HepG2 (cell line): Measurements from ENCODE around the gene TBCD. TPM values are rescaled to one million over a fixed set of nuclear protein-coding genes. Genes with fewer than 3 reads are reported as not detected.

Experiments
- ARID2 ChIP-seq: sonication (generic); formaldehyde crosslinking; IDR thresholded peaks from 2 replicates; pipeline ENCODE4 v1.8.1; 2022; ENCODE audit warnings: mild to moderate bottlenecking, missing genetic modification reagents, borderline replicate concordance
- ATF1 ChIP-seq: IDR thresholded peaks from 2 replicates; pipeline ENCODE4 v1.6.1; 2016; ENCODE audit warnings: mild to moderate bottlenecking, control low read depth
- CREM ChIP-seq, 2 experiments: sonication (generic) in 1 of 2; formaldehyde crosslinking in 1 of 2; IDR thresholded peaks; 2 replicates each; pipeline versions ENCODE4 v1.4.0 to v1.6.1; 2016 to 2020; ENCODE audit warnings: antibody characterized with exemption in 1 of 2, mild to moderate bottlenecking in 1 of 2, missing genetic modification reagents in 1 of 2
- HOXA5 ChIP-seq: sonication (generic); formaldehyde crosslinking; IDR thresholded peaks from 2 replicates; pipeline ENCODE4 v1.4.0; 2020; ENCODE audit warnings: missing genetic modification reagents
- KLF16 ChIP-seq, 2 experiments: sonication (generic) in 1 of 2; formaldehyde crosslinking in 1 of 2; IDR thresholded peaks; 2 replicates each; pipeline versions ENCODE4 v1.6.1 to v1.8.0; 2016 to 2023; ENCODE audit warnings: missing genetic modification reagents in 2 of 2, missing compliant biosample characterization in 1 of 2
- MYC ChIP-seq: sonication (generic); formaldehyde crosslinking; IDR thresholded peaks from 2 replicates; pipeline ENCODE4 v1.9.0; 2021; ENCODE audit warnings: missing genetic modification reagents, borderline replicate concordance
- NFE2L2 ChIP-seq: fragments of 150-350 bp; IDR thresholded peaks from 2 replicates; pipeline ENCODE4 v1.6.1; 2014; ENCODE audit warnings: low read length
- NFKBIZ ChIP-seq: IDR thresholded peaks from 2 replicates; pipeline ENCODE4 v1.6.1; 2018; ENCODE audit warnings: missing genetic modification reagents, missing compliant biosample characterization
- NFYC ChIP-seq: IDR thresholded peaks from 2 replicates; pipeline ENCODE4 v1.6.1; 2016; ENCODE audit warnings: missing genetic modification reagents, missing compliant biosample characterization
- NR2F2 ChIP-seq: IDR thresholded peaks from 2 replicates; pipeline ENCODE4 v1.6.1; 2012; ENCODE audit warnings: low read depth, inconsistent platforms, borderline replicate concordance
- RXRA ChIP-seq: sonication (generic); formaldehyde crosslinking; IDR thresholded peaks from 2 replicates; pipeline ENCODE4 v1.5.1; 2020; ENCODE audit warnings: missing genetic modification reagents
- SP5 ChIP-seq: IDR thresholded peaks from 2 replicates; pipeline ENCODE4 v1.6.1; 2016; ENCODE audit warnings: low read depth, borderline replicate concordance
- SRF ChIP-seq: IDR thresholded peaks from 2 replicates; pipeline ENCODE4 v1.6.1; 2011; ENCODE audit warnings: mild to moderate bottlenecking, low read depth, low read length, moderate library complexity
- THYN1 ChIP-seq: sonication (generic); formaldehyde crosslinking; IDR thresholded peaks from 2 replicates; pipeline ENCODE4 v1.8.1; 2023; ENCODE audit warnings: low read depth, mild to moderate bottlenecking, moderate library complexity, missing genetic modification reagents, borderline replicate concordance
- ZMYM3 ChIP-seq: sonication (generic); formaldehyde crosslinking; IDR thresholded peaks from 2 replicates; pipeline ENCODE4 v1.5.1; 2020; ENCODE audit warnings: mild to moderate bottlenecking, missing genetic modification reagents
- ZNF207 ChIP-seq: fragments of 450-650 bp; IDR thresholded peaks from 2 replicates; pipeline ENCODE4 v1.6.1; 2016; ENCODE audit warnings: antibody characterized with exemption, borderline replicate concordance
- ZNF225 ChIP-seq: sonication (generic); formaldehyde crosslinking; IDR thresholded peaks from 2 replicates; pipeline ENCODE4 v1.4.0; 2020; ENCODE audit warnings: mild to moderate bottlenecking, missing genetic modification reagents
- ZNF260 ChIP-seq: sonication (generic); formaldehyde crosslinking; IDR thresholded peaks from 2 replicates; pipeline ENCODE4 v1.4.0; 2020; ENCODE audit warnings: missing genetic modification reagents, low read depth, mild to moderate bottlenecking, borderline replicate concordance
- ZNF331 ChIP-seq: sonication (generic); formaldehyde crosslinking; IDR thresholded peaks from 2 replicates; pipeline ENCODE4 v1.4.0; 2020; ENCODE audit warnings: missing genetic modification reagents
- ZNF335 ChIP-seq: sonication (generic); formaldehyde crosslinking; IDR thresholded peaks from 2 replicates; pipeline ENCODE4 v1.4.0; 2020; ENCODE audit warnings: missing genetic modification reagents
- ZNF431 ChIP-seq: sonication (generic); formaldehyde crosslinking; IDR thresholded peaks from 2 replicates; pipeline ENCODE4 v1.9.0; 2022; ENCODE audit warnings: missing genetic modification reagents, low read depth, mild to moderate bottlenecking, borderline replicate concordance
- ZNF484 ChIP-seq: sonication (generic); formaldehyde crosslinking; IDR thresholded peaks from 2 replicates; pipeline ENCODE4 v1.5.1; 2020; ENCODE audit warnings: mild to moderate bottlenecking, low read depth, missing genetic modification reagents, borderline replicate concordance
- polyA plus RNA-seq, 8 experiments: library from polyadenylated mRNA; depleted of rRNA in 3 of 8; stranded (reverse) in 7 of 8; unstranded in 1 of 8; fragments of >200 nt; fragmentation: Illumina TruSeq in 4 of 8; extraction: Trizol in 4 of 8; gene quantifications; 2 replicates each; pipeline versions ENCODE4 v1.2.1 to v1.2.3, GENCODE V29; 2011 to 2016; ENCODE audit warnings: low read depth in 4 of 8, missing spikeins in 1 of 8, mixed read lengths in 1 of 8; ENCODE audit not compliant: insufficient read depth in 1 of 8
- total RNA-seq, 5 experiments: library from RNA; depleted of rRNA; stranded (reverse); fragments of >200 nt; fragmentation: Illumina TruSeq; extraction: Trizol; gene quantifications; 2 replicates each; pipeline ENCODE4 v1.2.3, GENCODE V29; 2016; ENCODE audit warnings: low read depth in 1 of 5
- TF ChIP-seq, protein P1 (sequence below): sonication (generic); formaldehyde crosslinking; IDR thresholded peaks from 2 replicates; pipeline ENCODE4 v1.4.0; 2020; ENCODE audit warnings: missing genetic modification reagents, borderline replicate concordance
- TF ChIP-seq, protein P2 (sequence below): sonication (generic); formaldehyde crosslinking; conservative IDR thresholded peaks from 2 replicates; pipeline ENCODE4 v1.4.0; 2020; ENCODE audit warnings: missing genetic modification reagents
- TF ChIP-seq, protein P3 (sequence below): sonication (generic); formaldehyde crosslinking; IDR thresholded peaks from 2 replicates; pipeline ENCODE4 v1.8.1; 2023; ENCODE audit warnings: mild to moderate bottlenecking, missing genetic modification reagents

Gene TBCD
- total and polyA plus RNA-seq, 2 of the 13 experiments (the other 11 are each of a cell fraction or from before 2014, with no cell fraction given): 33.9 to 54.8 TPM

DNA sequence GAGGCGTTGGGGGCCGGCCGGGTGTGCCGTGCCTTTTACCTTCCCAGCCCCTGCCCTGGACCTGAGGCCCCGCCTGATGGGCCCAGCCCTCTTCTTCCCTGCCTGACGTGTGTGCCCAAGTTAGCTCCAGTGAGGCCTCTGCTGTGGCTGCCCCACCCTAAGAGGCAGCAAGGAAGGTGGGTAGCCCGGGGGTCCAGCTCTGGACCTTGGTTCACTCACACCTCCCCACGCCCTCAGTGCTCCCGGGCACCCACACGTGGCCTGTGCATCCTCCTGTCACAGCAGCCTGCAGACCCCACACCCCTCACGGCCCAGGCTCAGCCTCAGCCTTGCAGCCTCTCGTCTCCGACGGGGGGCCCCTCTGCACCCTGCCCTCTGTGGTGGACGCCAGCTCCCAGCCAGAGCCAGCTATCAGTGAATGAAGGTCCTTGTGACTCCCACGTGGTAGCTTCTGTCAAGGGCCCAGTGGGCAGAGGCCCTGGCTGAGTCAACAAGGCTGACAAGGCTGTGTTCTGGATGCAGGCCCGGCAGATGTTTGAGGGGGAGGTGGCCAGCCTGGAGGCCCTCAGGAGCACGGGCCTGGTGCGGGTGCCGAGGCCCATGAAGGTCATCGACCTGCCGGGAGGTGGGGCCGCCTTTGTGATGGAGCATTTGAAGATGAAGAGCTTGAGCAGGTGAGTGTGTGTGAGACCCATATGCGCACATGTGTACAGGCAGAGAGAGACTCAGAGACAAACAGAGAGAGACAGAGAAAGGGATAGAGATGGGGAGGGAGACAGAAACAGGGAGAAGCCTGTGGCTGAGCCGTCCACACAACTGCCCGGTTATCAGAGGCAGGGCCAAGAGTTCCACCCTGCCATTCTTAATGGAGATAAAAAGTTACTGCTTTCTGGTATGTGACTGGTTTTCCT lies 13.6 kb upstream of the TBCD start (continued):
- TF ChIP-seq NFE2L2 (no peak; the same call in 1 of the 2 replicates), ZNF331 (CRISPR knock-in tag) (peak; percentile 99), ZNF431 (CRISPR knock-in tag) (peak; percentile 98), ZMYM3 (peak; percentile 97), ATF1 (CRISPR knock-in tag) (no peak), ARID2 (CRISPR knock-in tag) (peak; percentile 99), ZNF260 (CRISPR knock-in tag) (0 out of 2 replicates have a peak, but pooled peaks have one; percentile 20), ZNF335 (CRISPR knock-in tag) (peak; percentile 97), SP5 (CRISPR knock-in tag) (peak; percentile 93), ZNF225 (CRISPR knock-in tag) (peak; percentile 97), HOXA5 (CRISPR knock-in tag) (peak; percentile 97), SRF (0 out of 2 replicates have a peak, but pooled peaks have one; percentile 1), THYN1 (CRISPR knock-in tag) (no peak), ZNF484 (no peak; the same call in 1 of the 2 replicates), CREM (IDR thresholded peaks at IDR 0.05) (peak; percentile 78), CREM (CRISPR knock-in tag; IDR thresholded peaks at IDR 0.05) (no peak), NR2F2 (peak; percentile 74; the same call in 1 of the 2 replicates), NFKBIZ (peak; percentile 99), MYC (CRISPR knock-in tag) (peak; percentile 99), KLF16 (CRISPR knock-in tag; IDR thresholded peaks at IDR 0.05) (peak; percentile 99 to 100), ZNF207 (no peak), NFYC (peak; percentile 73), RXRA (CRISPR knock-in tag) (peak; percentile 99)
- TF ChIP-seq, protein P1, sequence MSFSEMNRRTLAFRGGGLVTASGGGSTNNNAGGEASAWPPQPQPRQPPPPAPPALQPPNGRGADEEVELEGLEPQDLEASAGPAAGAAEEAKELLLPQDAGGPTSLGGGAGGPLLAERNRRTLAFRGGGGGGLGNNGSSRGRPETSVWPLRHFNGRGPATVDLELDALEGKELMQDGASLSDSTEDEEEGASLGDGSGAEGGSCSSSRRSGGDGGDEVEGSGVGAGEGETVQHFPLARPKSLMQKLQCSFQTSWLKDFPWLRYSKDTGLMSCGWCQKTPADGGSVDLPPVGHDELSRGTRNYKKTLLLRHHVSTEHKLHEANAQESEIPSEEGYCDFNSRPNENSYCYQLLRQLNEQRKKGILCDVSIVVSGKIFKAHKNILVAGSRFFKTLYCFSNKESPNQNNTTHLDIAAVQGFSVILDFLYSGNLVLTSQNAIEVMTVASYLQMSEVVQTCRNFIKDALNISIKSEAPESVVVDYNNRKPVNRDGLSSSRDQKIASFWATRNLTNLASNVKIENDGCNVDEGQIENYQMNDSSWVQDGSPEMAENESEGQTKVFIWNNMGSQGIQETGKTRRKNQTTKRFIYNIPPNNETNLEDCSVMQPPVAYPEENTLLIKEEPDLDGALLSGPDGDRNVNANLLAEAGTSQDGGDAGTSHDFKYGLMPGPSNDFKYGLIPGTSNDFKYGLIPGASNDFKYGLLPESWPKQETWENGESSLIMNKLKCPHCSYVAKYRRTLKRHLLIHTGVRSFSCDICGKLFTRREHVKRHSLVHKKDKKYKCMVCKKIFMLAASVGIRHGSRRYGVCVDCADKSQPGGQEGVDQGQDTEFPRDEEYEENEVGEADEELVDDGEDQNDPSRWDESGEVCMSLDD (CRISPR knock-in tag): peak; percentile 91
- TF ChIP-seq, protein P2, sequence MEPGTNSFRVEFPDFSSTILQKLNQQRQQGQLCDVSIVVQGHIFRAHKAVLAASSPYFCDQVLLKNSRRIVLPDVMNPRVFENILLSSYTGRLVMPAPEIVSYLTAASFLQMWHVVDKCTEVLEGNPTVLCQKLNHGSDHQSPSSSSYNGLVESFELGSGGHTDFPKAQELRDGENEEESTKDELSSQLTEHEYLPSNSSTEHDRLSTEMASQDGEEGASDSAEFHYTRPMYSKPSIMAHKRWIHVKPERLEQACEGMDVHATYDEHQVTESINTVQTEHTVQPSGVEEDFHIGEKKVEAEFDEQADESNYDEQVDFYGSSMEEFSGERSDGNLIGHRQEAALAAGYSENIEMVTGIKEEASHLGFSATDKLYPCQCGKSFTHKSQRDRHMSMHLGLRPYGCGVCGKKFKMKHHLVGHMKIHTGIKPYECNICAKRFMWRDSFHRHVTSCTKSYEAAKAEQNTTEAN (CRISPR knock-in tag): peak; percentile 95
- TF ChIP-seq, protein P3, sequence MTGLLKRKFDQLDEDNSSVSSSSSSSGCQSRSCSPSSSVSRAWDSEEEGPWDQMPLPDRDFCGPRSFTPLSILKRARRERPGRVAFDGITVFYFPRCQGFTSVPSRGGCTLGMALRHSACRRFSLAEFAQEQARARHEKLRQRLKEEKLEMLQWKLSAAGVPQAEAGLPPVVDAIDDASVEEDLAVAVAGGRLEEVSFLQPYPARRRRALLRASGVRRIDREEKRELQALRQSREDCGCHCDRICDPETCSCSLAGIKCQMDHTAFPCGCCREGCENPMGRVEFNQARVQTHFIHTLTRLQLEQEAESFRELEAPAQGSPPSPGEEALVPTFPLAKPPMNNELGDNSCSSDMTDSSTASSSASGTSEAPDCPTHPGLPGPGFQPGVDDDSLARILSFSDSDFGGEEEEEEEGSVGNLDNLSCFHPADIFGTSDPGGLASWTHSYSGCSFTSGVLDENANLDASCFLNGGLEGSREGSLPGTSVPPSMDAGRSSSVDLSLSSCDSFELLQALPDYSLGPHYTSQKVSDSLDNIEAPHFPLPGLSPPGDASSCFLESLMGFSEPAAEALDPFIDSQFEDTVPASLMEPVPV: peak; percentile 100
